DND-41 (cell line): ENCODE data around the gene PNKD.
"Not testable (repeated sequence)": the region's sequence is repeated elsewhere in the genome, so short reads cannot be mapped to it uniquely, and the experiment has no call there.

Source experiments
- CTCF ChIP-seq: IDR thresholded peaks from 2 replicates; pipeline ENCODE4 v1.5.1; 2012; ENCODE audit warnings: borderline replicate concordance, low read length, moderate library complexity, mild to moderate bottlenecking; ENCODE audit not compliant: poor library complexity, severe bottlenecking; ENCODE audit errors: extremely low read depth
- EZH2 ChIP-seq: IDR thresholded peaks from 3 replicates; pipeline ENCODE4 v1.6.1; 2012; ENCODE audit warnings: borderline replicate concordance, low read depth, mild to moderate bottlenecking, moderate library complexity, low read length, inconsistent platforms; ENCODE audit not compliant: severe bottlenecking

GRCh38 chr2:218273214-218273907, 3.0 kb downstream of the PNKD start:
- TF ChIP-seq CTCF, EZH2: not testable (repeated sequence)
